Measurements from ENCODE around the gene SIM2. TPM values are rescaled to one million over a fixed set of nuclear protein-coding genes. Genes with fewer than 3 reads are reported as not detected.

Gene SIM2
- total RNA-seq, 1 experiment from 2014 or later, result 23.9 TPM

DNA sequence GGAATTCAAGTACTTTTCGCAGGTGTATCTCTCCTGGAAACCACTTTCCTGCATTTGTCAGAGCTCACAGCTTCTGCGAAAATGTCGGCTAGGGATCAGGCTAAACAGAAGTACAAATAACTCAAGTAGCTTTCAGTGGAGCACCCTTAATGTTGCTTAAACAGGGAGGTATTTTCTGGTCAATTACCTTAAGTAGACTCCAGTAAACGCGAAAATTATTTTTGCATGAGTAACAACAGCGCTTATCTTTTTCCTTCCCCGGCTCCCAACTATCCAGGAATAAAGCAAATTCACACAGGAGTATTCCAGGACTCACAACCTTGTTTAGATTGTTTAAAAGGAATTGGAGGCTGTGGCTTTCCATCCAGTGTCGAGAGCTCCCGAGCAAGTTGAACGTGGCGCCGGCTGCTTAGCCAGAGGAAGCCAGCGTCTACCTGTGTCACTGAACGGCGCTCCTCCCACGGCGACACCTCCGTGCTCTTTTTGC is 7.3 kb upstream of the SIM2 start:
- H4K20me1 ChIP-seq (ENCODE audit: insufficient read depth), result no peaks in the 10 kb centered on the region
- no peaks in the 10 kb centered on the region for H3K4me1 ChIP-seq (ENCODE audit: control insufficient read depth in 1 of 2, insufficient read depth in 2 of 2, low read length in 2 of 2)
- ChIA-PET RAD21 (ENCODE audit: low non-redundant PET in 1 of 2, low total read pairs in 2 of 2, uncharacterized antibody in 2 of 2, unreplicated experiment in 2 of 2) (no interaction called here), POLR2A (no interaction called here), CTCF (interaction anchor here (1.3 kb wide), 1 partner anchor 226 kb away, joined by 3 read pairs; no protein-coding TSS in a partner anchor)
- H3K79me2 ChIP-seq (ENCODE audit: insufficient read depth, low read length), result no peaks in the 10 kb centered on the region
- no peaks in the 10 kb centered on the region for H3K36me3 ChIP-seq (ENCODE audit: control insufficient read depth in 1 of 2, insufficient read depth in 2 of 2, low read length in 2 of 2)
- H3K4me3 ChIP-seq (replicated peaks in 1 of 2; ENCODE audit: low read depth in 1 of 2, low read length in 2 of 2), result no peak overlapping the region
- ATAC-seq (no peak), DNase-seq (ENCODE audit: low read depth, low spot score) (no peak)
- no peak overlapping the region for H2AFZ ChIP-seq (ENCODE audit: low read depth, low read length, poor library complexity, severe bottlenecking)
- H3K4me2 ChIP-seq (ENCODE audit: low read length), result no peak overlapping the region
- H3K9me2 ChIP-seq (ENCODE audit: insufficient read depth), result no peaks in the 10 kb centered on the region
- intact Hi-C loops (cut with micrococcal nuclease), result no loop called here
- H3K9ac ChIP-seq (ENCODE audit: low read length), result no peak overlapping the region
- H3K27me3 ChIP-seq (ENCODE audit: insufficient read depth, low read length), result no peaks in the 10 kb centered on the region
- H3K9me3 ChIP-seq (ENCODE audit: control insufficient read depth in 1 of 2, insufficient read depth in 1 of 2, low read depth in 1 of 2, low read length in 2 of 2), result no peaks in the 10 kb centered on the region
- TF ChIP-seq CBX3 (IDR thresholded peaks at IDR 0.05; ENCODE audit: low read depth) (no peak), JUND (IDR thresholded peaks at IDR 0.05) (no peak), REST (IDR thresholded peaks at IDR 0.05; ENCODE audit: low read depth) (no peak), MAX (IDR thresholded peaks at IDR 0.05) (no peak), FOSL1 (IDR thresholded peaks at IDR 0.05; ENCODE audit: low read depth) (no peak), EGR1 (IDR thresholded peaks at IDR 0.05; ENCODE audit: low read depth) (no peak), ZBTB33 (IDR thresholded peaks at IDR 0.05; ENCODE audit: extremely low read depth, insufficient replicate concordance, low read length) (no peak), ZFX (IDR thresholded peaks at IDR 0.05) (no peak), POLR2A (IDR thresholded peaks at IDR 0.05; ENCODE audit: borderline replicate concordance, extremely low read depth, insufficient read depth, insufficient read length) (no peak)
- TF ChIP-seq, protein P1, sequence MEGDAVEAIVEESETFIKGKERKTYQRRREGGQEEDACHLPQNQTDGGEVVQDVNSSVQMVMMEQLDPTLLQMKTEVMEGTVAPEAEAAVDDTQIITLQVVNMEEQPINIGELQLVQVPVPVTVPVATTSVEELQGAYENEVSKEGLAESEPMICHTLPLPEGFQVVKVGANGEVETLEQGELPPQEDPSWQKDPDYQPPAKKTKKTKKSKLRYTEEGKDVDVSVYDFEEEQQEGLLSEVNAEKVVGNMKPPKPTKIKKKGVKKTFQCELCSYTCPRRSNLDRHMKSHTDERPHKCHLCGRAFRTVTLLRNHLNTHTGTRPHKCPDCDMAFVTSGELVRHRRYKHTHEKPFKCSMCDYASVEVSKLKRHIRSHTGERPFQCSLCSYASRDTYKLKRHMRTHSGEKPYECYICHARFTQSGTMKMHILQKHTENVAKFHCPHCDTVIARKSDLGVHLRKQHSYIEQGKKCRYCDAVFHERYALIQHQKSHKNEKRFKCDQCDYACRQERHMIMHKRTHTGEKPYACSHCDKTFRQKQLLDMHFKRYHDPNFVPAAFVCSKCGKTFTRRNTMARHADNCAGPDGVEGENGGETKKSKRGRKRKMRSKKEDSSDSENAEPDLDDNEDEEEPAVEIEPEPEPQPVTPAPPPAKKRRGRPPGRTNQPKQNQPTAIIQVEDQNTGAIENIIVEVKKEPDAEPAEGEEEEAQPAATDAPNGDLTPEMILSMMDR (IDR thresholded peaks at IDR 0.05 in 2 of 3, conservative IDR thresholded peaks at IDR 0.05 in 1 of 3; ENCODE audit: borderline replicate concordance in 1 of 3, insufficient read depth in 1 of 3, low read depth in 2 of 3, low read length in 2 of 3), result no peak
- TF ChIP-seq, protein P2, sequence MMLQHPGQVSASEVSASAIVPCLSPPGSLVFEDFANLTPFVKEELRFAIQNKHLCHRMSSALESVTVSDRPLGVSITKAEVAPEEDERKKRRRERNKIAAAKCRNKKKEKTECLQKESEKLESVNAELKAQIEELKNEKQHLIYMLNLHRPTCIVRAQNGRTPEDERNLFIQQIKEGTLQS (IDR thresholded peaks at IDR 0.05), result no peak
- no TSS peak for BruUV-seq (replicated peaks)
- no peak overlapping the region for H3K27ac ChIP-seq (ENCODE audit: low read depth, low read length)
